Fibroblast of skin of left biceps (primary cell): ENCODE data around the gene CISD2.
"Not testable (repeated sequence)": the region's sequence is repeated elsewhere in the genome, so short reads cannot be mapped to it uniquely, and the experiment has no call there.

ENCODE experiments used
- DNase-seq, 2 experiments: peaks; one replicate each; pipeline ENCODE4 v3.0.0-alpha.2; 2013; ENCODE audit warnings: low read depth in 2 of 2

Gene CISD2

DNA sequence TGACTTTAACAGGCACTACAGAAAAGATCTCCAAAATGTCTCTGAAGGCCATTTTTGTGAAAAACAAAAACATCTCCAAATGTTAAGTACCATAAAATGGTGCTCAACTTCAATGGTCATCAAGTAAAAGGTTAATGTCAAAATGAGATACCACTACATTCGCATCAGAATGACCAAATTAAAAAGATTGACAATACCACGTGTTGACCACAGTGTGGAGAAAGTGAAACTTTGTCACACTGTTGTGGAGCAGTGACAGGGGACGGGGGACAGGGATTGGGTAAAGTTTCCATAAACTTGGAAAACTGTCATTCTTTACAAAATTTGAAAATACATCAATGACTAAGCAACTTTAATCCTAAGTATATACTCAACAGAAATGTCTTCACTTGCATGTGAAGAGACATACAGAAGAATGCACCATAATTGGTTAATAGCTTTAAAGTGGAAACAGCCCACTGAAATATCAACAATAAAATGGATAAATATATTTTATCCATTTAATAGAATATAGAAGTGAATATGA, 19.1 kb upstream of the CISD2 start:
- DNase-seq = no peak

- DNase-seq = no peak
Observed at GRCh38 chr4:102850370-102850769, 18.4 kb upstream of the CISD2 start.

DNA sequence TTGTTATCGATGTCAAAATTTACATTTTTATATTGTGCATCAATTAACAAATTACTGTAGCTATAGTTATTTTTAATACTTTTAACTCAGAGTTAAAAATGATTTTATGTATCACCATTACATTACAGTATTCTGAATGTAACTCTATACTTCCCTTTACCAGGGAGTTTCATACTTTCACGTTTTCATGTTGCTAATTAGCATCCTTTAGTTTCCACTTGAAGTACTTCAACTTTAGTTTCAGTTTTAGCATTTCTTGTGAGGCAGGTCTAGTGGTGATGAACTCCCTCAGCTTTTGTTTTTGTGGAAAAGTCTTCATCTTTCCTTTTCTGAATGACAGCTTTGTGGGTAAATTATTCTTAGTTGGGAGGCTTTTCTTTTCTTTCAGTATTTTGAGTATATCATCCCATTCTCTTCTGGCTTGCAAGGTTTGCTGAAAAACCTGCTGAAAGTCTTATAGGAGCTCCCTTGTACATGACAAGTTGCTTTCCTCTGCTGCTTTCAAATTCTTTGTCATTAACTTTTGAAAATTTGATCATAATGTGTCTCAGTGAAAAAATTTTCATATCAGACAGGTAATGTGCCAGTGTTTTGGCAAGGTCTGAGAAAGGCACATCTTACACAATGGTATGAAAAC, 9.8 kb upstream of the CISD2 start:
- DNase-seq = no peak

- DNase-seq = no peak
Observed at GRCh38 chr4:102860611-102861324, 8.0 kb upstream of the CISD2 start.

DNA sequence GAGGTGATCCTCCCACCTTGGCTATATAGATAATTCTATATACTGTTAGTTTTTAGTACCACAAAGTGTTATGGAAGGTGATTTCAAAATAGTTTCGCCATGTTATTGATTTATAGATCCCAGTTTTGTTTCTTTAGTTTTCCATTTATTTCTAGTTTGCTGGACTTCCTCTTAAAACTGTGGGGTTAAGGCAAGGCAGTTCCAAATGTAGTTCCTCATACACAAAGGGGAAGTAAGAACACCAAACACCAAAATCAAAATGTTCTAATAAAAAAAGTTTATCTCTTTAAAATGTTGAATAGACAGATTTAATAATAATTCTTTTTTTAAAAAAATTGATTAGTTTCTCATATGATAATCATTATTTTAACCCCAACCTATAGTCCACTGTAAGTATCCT, 6.8 kb upstream of the CISD2 start:
- no peak for DNase-seq

GRCh38 chr4:102862747-102863146, 6.0 kb upstream of the CISD2 start:
- DNase-seq = no peak

GRCh38 chr4:102865327-102865726, 3.5 kb upstream of the CISD2 start:
- DNase-seq = not testable (repeated sequence)

GRCh38 chr4:102867278-102868152, 1.3 kb upstream of the CISD2 start:
- no peak for DNase-seq

GRCh38 chr4:102868153-102868780, 525 bp upstream of the CISD2 start:
- DNase-seq = no peak

- DNase-seq = no peak
Observed at GRCh38 chr4:102869569-102870197, 891 bp downstream of the CISD2 start.

DNA sequence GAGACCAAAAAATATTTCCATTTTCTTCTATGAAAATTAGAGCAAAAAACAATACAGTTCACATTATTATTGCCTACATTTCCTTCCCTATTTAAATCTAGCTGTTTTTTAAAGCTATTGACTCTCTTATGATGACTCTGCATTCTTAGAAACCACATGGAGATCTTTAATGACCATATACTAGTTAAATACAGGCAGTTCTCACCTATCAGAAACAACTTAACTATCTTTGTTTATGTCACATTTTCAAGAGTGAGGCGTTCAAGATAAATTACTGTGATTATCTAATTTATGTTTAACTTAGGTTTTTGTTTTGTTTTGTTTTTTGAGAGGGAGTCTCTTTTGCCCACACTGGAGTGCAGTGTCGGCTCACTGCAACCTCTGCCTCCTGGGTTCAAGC, 3.0 kb downstream of the CISD2 start:
- no peak for DNase-seq

DNA sequence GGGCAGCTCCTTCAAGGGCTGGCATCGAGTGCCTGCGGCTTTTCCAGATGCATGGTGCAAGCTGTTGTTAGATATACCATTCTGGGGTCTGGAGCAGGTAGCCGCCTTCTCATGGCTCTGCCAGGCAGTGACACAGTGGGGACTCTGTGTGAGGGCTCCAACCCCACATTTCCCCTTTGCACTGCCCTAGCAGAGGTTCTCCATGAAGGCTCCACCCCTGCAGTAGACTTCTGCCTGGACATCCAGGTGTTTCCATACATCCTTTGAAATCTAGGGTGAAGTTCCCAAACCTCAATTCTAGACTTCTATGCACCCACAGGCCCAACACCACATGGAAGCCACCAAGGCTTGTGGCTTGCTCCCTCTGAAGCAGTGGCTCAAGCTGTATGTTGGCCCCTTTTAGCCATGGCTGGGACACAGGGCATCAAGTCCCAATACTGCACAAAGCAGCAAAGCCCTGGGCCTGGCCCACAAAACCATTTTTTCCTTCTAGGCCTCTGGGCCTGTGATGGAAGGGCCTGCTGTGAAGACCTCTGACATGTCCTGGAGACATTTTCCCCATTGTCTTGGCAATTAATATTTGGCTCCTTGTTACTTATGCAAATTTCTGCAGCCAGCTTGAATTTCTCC, 8.8 kb downstream of the CISD2 start:
- not testable (repeated sequence) for DNase-seq

GRCh38 chr4:102878349-102878748, 9.6 kb downstream of the CISD2 start:
- not testable (repeated sequence) for DNase-seq

DNA sequence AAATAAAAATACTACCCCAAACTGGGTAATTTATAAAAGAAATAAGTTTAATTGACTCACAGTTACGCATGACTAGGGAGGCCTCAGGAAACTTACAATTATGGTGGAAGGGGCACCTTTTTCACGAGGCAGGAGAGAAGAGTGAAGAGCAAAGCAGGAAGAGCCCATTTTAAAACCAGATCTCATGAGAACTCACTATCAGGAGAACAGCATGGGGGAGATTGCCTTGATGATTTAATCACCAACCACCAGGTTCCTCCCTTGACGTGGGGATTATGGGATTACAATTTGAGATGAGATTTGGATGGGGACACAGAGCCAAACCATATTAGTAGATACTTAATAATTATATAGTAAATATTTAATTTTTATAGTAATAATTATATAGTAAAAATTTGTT, 10.1 kb downstream of the CISD2 start:
- no peak for DNase-seq

- DNase-seq = no peak
Observed at GRCh38 chr4:102881343-102881742, 12.6 kb downstream of the CISD2 start.

- no peak for DNase-seq
Observed at GRCh38 chr4:102883278-102883677, 14.5 kb downstream of the CISD2 start.

DNA sequence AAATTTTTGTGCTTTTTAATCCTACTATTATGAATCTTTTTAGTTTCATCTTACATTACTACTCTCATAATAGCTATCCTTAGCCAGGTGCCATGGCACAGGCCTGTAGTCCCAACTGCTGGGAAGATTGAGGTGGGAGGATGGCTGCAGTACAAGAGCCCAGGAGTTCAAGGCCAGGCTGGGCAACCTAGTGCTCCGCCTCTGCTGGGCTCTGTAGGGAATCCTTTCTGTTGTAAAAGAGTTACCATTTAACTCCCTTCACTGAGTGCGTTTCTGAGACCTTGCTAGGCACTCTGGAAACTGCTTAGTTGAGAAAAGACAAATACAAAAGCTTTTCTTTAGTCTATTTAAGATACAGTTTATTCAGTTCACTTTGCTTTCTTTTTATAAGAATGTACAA, 19.8 kb downstream of the CISD2 start:
- DNase-seq = not testable (repeated sequence)

GRCh38 chr4:102889866-102890265, 21.1 kb downstream of the CISD2 start:
- DNase-seq = not testable (repeated sequence)

DNA sequence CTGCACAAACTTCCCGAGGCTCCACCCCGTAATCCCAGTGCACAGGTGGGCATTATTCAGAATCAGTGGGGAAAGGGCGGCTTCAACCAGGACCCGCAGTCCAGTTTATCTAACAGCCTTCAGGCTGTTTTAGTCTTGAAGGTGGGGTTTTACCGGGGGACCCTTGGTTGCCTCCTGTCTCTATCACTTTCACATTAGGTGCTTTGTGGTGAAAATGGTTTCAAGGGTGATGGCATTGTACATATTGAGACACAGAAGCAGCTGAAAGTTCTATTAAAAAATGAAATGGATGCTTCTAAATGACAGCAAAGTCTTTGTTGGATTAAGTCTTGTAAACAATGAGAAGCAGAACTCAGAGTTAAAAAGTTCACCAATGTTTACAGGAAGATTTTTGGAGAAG, 27.8 kb downstream of the CISD2 start:
- not testable (repeated sequence) for DNase-seq

GRCh38 chr4:102897610-102898009, 28.8 kb downstream of the CISD2 start:
- DNase-seq = not testable (repeated sequence)

GRCh38 chr4:102901804-102902203, 33.0 kb downstream of the CISD2 start:
- no peak for DNase-seq
